EL (cell line): ENCODE measurements around the gene DBN1.

Experiments used
- DNase-seq: peaks from one replicate; pipeline ENCODE4 v3.0.0-alpha.2; 2016

Gene DBN1

DNA sequence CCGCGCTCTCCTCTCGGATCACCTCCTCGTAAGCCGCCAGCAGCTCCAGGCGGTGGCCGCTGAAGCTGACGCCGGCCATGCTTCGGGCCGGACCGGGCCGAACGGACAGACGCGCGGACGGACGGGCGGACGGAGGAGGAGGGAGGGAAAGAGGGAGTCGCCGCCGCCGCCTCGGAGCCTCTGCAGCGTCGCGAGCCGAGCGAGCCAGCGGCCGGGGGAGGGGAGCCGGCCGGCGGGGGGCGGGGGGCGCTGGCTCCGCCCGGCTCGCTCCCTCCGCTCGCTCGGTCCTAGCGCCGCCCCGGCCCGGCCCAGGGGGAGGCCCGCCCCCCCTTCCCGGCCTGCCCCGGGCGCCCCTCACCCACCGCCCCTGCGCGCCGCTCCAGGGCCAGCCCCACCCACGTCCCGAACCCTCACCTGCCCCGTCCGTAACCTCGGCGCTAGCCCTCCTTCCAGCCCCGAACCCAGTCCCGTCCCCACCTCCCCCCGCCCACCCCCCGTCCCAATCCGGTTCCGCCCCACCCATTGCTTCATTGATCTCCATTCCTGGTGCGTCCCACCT, at the start of gene DBN1:
Gene DBN1 (minus strand): TSS at position 192 of the 559 bp plus-strand sequence. CDS start 113 bp downstream, at position 79.
- DNase-seq: peak; percentile 64

DNA sequence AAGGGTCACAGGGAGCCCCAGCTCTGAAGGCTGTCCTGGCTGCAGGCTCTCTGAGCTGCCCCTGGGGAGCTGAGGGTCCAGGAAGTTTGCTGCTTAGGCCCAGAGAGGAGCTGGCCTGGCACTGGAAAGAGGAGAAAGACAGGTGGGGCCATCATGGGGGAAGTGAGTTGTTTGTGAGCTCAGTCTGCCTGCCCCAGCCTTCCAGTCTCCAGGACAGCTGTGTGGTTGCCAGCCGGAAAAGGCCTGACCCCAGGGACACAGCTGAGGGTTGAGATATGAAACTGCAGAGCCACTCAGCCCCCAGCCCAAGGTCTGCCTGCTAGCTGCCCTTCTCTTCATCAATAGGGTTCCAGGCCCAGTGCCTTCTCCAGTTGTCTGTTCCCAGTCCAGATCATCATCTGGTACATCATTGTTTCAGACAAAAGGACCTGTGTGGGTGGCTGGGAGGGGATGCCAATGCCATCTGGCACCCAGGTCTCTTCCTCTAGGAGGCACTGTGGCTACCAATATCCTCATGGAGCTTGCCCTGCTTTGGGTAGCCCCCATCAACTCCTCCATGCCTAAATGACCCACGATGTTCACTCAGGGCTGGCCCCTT, 47.6 kb upstream of the DBN1 start:
- DNase-seq: no peak

DNA sequence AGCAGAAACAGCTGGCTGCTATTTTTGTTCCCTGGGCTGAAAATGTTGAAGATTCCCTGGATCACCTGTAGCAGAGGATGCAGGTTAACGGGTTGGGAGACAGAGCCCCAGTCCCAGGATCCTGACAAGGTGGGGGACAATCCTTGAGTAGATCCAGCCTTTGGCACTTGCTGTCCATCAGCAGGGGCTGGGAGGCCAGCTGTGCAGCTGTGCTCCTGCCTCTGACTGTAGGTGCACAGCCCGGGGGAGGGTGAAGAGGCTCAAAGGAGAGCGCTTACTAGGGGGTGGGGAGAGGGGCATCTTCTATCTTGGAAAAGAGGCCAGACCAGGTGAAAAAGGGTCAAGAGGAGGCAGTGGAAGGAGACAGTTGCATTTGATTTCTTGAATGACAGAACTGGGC, 46.8 kb upstream of the DBN1 start:
- no peak for DNase-seq

DNA sequence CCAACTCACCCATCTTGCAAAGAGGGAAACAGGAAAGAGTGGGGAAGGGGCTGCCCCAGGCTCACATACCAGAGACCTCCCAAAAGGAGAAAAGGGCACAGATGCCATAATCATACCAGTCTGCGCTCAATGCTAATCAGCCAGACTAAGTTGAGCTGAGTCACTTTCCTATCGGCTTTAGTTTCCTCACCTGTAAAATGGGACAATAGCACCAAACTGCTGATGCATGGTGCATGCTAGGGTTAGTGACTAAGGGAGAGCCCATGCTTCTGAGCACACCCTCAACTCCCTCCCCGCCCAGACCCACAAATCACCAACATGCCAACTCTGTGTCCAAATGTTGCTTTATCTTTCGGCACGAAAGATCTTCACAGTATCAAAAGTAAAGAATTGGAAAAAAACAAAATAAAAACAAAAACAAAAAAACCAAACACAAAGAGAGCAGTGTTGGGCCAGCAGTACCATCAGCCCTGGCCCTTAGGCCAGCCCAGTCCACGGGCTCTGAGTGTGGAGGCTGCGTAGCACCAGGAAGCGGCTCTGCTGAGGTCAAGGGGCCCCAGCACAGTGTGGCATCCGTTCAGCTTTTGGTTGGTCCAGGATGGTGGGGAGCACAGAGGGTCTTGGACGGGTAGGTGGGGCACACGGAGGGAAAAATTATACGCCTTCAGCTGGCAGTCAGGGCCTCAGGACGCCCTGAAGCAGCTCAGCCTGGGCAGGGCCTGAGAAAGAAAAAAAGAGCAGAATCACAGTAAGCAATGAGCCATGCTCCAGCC, 46.2 kb upstream of the DBN1 start:
- no peak for DNase-seq

DNA sequence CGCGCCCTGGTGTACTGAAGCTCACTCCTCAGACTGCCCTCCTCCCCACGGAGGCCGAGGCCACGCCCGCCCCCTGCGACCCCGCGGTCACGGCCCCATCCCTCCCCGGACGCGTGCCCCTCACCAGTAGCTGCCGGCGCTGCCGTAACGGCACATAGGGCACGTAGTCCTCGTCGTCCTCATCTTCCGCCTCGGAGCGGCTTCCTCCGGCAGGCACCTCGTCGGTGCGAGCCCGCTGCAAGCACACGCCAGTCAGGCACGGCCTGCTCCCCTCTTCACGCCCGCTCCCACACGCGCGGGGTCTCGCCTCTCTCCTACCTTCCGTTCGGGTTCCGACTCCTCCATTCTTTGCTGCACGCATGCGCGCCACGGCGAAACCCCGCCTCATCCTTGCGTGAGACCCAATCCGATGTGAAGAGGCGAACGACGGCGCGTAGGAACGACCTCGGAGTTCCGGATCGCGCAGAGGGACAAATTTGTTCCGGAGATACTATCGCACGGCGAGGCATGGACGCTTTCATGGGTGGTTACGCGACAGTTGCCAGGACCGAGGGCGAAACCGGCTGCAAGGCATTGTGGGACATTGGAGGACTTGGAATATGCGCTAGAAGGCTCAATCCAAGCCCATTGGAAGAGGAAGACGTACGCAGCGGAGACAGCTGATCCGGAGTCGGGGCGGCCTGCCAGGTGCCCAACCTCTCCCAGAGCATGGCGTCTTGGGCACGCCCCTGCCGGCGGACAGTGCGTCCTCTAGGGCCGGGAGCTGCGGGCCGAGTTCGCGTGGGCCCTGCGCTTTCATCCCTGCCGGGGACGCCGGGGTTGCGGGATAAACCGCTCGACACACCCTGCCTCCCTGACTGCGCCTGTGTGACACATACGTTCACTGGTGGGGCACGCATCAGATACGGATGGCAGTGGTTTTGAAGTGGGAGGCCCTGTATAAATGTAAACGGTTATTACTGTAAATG, 43.5 kb upstream of the DBN1 start, which contains the start of gene DDX41:
Gene DDX41 (minus strand): TSS at position 361 of the 968 bp plus-strand sequence. CDS start 16 bp downstream, at position 345.
- peak; percentile 99 for DNase-seq

DNA sequence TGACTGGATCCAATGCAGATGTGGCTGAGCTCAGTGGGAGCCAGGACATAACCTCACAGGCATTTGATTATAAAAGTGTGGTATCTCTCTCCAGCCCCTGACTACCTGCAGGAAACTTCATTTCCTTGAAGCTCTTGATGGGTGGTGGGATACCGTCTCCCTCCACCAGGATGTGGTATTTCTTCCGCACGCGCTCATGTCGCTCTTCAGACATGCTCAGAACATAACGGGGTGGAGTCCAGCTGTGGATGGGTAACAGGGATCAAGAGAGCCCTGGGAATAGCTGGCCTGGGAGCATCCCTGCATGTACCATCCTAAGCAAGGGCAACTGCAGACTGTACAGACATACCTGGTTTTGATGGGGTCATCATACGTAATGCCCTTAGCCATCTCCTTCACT, 42.1 kb upstream of the DBN1 start:
- DNase-seq: no peak

DNA sequence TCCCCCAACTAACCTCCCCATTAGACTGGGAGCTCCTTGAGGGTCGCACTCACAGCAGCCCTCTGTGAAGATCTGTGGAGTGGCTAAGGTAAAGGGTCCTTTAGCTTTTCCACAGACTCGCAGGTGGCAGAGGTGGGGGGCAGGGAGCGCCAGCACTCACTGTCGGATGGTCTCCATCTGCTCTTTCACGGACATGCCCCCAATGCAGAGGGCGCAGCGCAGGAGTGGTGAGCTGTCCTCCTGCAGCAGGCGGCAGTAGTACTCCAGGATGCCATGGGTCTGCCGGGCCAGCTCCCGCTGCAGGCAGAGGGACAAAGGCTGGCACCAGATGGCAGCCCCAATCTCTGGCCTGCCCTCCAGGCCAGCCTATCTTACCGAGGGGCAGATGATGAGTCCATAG, 41.1 kb upstream of the DBN1 start:
- DNase-seq: no peak

DNA sequence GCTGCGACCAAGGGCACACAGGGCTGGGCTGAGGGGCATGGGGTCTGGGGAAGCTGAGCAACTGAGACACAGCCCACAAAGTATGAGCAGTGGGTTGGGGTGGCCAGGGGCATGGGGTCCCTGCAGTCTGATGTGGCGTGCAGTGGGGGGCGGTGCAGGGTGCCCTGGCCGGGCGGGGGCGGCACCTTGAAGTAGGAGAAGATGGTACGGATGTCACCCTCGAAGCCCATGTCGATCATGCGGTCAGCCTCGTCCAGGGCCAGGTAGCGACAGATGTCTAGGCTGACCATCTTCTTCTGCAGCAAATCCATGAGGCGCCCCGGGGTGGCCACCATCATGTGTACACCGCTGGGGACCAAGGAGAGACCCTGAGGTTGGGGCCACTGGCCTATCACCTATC, 40.1 kb upstream of the DBN1 start:
- no peak for DNase-seq

DNA sequence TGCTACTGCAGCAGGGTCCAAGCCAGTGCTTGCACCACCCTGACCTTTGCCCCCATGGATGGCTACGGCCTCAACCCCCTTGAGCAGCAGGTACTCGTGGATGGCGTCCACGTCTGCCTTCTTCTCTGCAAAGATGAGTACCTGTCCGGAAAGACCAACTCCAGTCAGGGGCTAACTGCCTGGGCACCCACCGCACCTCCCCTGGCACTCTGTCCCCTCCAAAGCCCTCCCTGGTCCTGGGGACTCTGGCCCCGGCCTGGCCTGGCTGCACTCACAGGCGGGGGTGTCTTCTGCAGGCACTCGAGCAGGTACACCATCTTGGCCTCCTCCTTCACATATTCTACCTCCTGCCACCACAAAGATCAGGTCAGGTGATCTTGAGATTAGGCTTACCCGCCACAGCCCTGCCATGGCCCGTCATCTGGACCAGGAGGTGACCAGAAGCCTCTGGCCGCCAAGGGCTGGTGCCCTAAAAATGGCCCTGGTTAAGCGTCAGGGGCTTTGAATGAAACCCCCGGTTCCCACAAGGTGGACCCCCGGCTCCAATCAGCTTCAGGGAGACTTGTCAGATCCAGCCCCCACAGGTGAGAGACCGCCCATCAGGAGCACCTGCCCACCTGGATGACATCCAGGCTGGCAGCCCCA, 39.4 kb upstream of the DBN1 start:
- DNase-seq: no peak

DNA sequence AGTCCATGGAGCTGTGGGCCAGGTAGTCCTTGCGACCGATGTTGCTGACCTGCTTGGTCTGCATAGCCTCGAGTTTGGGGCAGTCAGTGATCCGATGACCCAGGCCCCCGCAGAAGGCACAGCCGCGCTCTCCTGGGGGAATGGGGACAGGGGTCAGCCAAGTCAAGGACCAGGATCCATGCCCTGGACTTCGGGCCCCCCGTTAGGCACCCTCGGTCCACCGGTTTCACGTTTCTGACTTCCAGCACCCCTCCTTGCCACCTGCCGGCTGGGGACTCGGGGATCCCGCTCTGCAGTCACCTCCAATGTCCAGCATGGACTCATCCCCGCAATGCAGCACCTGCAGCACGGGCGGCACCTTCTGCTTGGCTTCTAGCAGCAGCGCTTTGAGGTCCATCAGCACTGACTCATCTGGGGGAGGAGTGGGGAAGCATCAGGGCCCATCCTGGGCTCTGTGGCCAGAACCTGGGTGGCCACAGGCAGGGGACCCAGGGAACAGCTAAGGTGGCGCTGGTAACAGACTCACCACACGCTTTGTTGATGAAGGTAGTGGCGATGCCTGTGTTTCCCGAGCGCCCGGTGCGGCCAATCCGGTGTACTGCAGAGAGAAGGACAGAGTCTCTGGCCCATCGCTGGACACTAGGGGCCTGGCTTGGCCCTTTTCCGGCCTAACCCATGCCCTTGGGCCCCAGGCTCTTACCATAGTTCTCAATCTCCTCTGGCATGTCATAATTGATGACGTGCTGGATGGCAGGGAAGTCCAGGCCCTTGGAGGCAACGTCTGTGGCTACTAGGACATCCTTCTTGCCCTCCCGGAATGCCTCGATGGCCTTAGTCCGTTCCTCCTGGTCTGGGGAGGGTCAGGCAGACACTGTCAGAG, 38.6 kb upstream of the DBN1 start:
- no peak for DNase-seq

DNA sequence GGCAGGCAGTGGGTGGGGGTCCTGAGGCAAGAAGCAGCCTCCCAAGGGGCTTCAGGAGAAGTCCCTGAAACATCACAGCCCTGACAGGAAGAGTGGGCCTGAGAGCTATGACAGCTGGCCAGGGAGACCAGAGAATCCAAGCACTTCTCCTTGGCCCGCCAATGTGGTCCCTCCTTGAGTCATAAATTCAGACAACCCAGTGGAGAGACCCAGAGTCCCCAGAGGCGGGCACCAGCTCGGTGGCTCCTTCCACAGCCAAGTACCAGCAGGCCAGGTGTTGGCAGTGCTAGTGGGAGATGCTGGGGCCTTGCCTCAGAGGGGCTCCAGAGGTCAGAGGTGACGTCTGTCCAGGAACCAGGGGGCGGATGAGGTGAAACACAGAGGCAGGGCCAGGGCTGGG, 37.7 kb upstream of the DBN1 start:
- no peak for DNase-seq

DNA sequence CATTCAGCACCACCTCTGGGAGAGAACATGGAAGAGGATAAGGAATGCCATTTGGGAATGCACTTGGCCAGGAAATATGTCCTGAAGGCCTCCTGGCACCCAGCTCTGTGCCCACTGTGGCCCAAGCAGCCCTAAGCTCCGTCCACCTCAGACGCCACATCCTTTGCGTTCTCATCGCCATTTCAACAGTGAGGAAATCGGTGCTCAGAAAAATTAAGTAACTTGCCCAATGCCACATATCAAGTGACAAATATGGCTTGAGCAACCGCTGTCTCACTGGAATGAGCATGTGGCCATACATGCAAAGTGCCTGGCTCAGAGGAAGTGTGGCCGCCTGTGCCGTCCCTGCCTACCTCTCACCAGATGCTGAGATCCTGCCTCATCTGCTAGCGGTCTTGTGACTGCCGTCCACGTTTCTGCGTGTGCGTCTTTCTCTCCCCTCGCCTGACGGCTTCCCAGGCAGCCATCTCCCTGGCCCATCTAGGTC, 37.2 kb upstream of the DBN1 start:
- DNase-seq: no peak

DNA sequence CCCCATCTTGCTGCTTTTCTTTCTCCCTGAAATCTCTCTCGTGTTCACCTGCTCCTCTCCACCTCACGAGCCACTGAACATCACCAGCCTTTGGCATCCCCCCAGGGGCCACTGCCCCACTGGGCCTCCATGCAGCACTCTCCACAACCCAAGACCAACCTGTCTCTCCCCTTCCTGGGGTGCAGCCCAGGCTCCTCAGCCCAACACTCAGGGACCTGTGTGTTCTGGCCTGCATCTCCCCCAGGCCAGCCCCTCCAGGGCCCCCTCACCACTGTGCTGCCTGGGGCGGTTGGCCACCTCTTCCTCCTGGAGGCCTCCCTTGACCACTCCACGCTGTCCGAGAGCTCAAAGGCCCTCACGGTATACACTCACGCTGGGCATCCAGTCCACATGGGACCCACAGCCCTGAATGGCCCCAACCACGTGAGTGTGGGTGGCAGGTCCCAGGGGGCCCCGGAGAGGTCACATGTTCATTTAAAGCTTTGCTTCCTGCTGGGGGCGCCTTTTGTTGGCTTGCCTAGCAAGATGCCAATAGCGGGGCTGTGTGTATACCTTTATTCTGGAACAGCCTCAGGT, 36.6 kb upstream of the DBN1 start:
- DNase-seq: no peak

DNA sequence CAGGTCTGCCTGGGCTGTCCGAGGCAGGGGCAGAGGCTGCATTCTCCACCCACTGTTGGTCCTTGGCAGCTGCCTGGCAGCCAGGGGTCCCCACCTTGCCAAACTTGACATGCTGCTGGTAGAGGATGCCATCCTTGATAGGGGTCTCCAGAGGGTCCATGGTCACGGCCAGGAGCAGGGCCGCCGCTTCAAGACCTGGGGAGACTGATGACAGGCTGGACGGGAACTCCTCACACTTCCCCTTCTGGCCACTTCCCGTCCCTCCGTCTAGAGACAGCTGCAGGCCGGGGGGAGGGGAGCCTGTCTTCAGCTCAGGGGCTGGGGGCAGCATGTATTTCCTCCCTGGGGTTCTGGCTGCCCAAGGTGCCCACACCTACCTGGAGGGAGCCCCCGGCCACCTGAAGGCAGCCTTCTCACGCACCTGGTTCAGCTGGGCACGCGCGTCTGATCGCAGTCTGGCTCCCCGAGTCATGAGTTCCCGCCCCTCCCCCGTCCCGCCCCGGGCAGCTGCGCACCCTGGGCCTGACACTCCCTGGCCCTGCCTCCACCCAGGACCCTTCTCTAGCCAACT, 36.0 kb upstream of the DBN1 start, which contains the start of gene DOK3:
Gene DOK3 (minus strand): TSS at position 446 of the 571 bp plus-strand sequence. CDS start 286 bp downstream, at position 160.
- DNase-seq: no peak

DNA sequence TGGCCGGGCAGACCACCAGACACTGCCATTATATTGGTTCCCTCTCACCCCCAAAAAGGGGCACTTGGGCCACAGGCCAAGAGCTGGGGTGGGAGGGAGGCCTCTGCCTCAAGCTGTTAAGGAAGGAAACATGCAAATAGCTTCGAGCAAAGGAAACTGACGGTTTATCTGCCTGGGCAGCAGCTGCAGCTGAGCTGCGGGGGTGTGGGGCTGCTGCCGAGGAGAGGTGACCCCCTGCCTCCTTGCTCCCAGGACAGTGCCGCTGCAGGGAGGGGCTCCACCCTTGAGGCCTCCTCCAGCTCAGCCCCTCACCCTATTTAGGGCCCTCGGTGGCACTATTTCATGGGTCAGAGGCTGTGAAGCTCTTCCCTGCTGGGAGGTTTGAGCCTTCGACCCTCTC, 35.4 kb upstream of the DBN1 start:
- DNase-seq: no peak

DNA sequence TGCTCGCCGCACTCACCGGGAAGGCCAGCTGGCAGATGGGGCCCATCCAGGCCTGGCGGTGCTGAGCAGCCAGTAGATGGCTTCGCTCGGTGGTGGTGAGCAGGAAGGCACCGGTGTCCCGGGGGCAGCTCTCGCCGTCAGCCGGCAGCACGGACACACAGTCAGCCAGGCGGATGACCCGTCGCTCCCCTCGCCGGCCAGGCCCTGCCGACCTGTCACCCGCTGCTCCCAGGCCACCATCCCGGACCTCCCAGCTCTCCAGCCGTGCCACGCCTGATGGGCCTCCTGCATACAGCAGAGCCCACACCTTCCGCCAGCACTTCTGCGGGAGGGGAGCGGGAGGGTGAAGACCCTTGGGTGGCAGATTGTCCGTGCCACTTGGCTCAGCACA, 34.8 kb upstream of the DBN1 start:
- DNase-seq: no peak

DNA sequence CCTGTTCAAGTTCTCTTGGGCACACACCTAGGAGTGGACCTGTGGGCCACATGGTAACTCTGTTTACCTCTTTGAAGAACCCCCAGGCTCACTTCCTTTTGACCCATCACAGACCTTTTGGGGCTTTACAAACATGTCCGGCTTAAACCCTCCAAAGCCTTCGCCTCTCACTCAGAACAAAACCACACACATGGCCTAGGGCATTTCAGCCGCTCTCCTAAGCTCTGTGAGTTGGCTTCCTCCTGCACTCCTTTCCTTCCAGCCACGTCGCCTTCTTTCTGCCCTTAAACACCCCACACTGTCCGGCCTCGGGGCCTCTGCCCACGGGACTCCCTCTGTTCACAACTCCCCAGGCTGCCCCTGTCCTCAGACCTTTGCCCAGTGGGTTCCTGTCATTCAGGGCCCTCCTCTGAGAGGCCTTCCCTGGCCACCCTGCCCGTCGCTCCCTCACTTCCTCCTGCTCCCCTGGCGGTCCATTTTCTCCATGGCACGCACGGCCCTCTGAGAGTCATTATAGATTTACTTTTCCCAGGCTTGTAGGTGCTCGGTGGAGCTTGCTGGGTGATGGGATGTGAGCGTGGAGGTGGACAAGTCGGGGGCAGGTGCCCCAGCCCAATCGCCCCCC, 34.3 kb upstream of the DBN1 start:
- no peak for DNase-seq

DNA sequence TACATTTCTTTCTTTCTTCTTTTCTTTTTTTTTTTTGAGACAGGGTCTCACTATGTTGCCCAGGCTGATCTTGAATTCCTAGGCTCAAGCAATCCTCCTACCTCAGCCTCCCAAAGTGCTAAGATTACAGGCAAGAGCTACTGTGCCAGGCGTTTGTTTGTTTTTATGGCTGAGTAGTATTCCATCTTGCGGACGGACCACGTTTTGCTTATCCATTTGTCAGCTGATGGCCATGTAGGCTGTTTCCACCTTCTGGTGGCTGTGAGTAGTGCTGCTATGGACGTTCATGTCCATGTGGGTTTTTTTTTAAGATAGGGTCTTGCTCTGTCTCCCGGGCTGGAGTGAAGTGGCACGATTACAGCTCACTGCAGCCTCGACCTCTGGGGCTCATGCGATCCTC, 33.7 kb upstream of the DBN1 start:
- no peak for DNase-seq

DNA sequence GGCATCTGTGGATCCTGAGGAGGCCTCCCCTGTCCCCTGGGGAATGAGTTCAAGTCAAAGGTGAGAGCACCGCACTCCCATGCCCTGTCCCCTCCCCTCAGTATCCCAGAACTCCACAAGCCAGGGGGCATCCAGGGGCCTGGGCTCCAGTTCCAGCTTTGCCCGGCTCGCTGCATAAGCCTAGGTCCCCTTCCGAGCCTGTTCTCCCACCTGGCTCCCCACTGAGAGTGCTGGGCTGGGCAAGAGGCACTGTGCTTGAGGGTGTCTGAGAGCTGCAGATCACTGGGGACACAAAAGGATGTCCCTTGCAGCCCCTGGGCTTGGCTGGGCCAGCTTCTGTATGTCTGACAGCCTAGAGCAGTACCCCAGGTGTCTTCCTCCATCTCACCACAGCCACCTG, 31.6 kb upstream of the DBN1 start:
- no peak for DNase-seq
